ENCODE results near the gene SYNDIG1.

- TF ChIP-seq, protein P1, sequence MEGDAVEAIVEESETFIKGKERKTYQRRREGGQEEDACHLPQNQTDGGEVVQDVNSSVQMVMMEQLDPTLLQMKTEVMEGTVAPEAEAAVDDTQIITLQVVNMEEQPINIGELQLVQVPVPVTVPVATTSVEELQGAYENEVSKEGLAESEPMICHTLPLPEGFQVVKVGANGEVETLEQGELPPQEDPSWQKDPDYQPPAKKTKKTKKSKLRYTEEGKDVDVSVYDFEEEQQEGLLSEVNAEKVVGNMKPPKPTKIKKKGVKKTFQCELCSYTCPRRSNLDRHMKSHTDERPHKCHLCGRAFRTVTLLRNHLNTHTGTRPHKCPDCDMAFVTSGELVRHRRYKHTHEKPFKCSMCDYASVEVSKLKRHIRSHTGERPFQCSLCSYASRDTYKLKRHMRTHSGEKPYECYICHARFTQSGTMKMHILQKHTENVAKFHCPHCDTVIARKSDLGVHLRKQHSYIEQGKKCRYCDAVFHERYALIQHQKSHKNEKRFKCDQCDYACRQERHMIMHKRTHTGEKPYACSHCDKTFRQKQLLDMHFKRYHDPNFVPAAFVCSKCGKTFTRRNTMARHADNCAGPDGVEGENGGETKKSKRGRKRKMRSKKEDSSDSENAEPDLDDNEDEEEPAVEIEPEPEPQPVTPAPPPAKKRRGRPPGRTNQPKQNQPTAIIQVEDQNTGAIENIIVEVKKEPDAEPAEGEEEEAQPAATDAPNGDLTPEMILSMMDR (conservative IDR thresholded peaks at IDR 0.05; ENCODE audit: low read depth, low read length), result no peak
- no peak for TF ChIP-seq EZH2 (IDR thresholded peaks at IDR 0.05; ENCODE audit: borderline replicate concordance, low read depth, low read length, poor library complexity, severe bottlenecking)
Observed at GRCh38 chr20:24452016-24452415, 17.4 kb upstream of the SYNDIG1 start.

Data from A673 (cell line).